Brain microvascular endothelial cell (primary cell): Measurements from ENCODE around the gene RBMS3.

ENCODE experiments used
- DNase-seq: peaks from one replicate; pipeline ENCODE4 v3.0.0-alpha.2; 2020
- H3K27ac ChIP-seq: fragments of 250-450 bp; sonication (Bioruptor Pico); 2 replicates; pipeline ENCODE4 v1.5.1; 2020; ENCODE audit warnings: mild to moderate bottlenecking, moderate library complexity
- H3K27me3 ChIP-seq: fragments of 250-450 bp; sonication (Bioruptor Pico); replicated peaks from 2 replicates; pipeline ENCODE4 v1.5.1; 2020; ENCODE audit warnings: mild to moderate bottlenecking
- H3K36me3 ChIP-seq: fragments of 250-450 bp; sonication (Bioruptor Pico); replicated peaks from 2 replicates; pipeline ENCODE4 v1.5.1; 2020; ENCODE audit warnings: mild to moderate bottlenecking
- H3K4me3 ChIP-seq: 2 replicates; pipeline ENCODE4 v1.5.1; 2011; ENCODE audit warnings: low read depth, mild to moderate bottlenecking, control low read depth, low read length, moderate library complexity
- in situ Hi-C: cut with HindIII; loops from 2 replicates; pipeline ENCODE4 v1.10.0; 2017; ENCODE audit warnings: low sequenced_read_pairs, low pct_ligation_motif_present
- TF ChIP-seq, protein P1 (sequence below): IDR thresholded peaks from 2 replicates; pipeline ENCODE4 v1.5.1; 2011; ENCODE audit warnings: low read depth, mild to moderate bottlenecking, moderate library complexity, low read length, control low read depth, inconsistent platforms; ENCODE audit errors: missing control alignments

Gene RBMS3

DNA sequence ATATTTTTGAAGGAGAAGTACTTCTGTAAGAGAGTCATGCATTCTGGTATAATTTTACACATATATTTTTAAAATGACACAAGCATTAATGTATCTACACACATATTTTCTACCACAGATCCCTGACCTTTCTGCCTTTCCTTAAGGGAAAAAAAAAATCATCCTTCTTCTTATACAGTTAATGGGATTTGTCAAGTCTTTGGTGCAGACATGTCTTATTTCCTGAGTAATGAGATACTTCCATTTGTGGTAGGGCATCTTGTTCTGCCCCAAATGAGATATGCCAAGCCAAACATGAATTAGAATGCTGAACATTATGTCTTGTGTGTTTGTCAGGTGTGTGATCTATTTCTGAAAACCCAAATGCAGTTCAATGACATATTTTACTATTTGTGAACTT lies 329.9 kb downstream of the RBMS3 start:
- H3K27ac ChIP-seq = no peak overlapping the region
- no peak for DNase-seq
- in situ Hi-C loops = no loop called here
- TF ChIP-seq, protein P1, sequence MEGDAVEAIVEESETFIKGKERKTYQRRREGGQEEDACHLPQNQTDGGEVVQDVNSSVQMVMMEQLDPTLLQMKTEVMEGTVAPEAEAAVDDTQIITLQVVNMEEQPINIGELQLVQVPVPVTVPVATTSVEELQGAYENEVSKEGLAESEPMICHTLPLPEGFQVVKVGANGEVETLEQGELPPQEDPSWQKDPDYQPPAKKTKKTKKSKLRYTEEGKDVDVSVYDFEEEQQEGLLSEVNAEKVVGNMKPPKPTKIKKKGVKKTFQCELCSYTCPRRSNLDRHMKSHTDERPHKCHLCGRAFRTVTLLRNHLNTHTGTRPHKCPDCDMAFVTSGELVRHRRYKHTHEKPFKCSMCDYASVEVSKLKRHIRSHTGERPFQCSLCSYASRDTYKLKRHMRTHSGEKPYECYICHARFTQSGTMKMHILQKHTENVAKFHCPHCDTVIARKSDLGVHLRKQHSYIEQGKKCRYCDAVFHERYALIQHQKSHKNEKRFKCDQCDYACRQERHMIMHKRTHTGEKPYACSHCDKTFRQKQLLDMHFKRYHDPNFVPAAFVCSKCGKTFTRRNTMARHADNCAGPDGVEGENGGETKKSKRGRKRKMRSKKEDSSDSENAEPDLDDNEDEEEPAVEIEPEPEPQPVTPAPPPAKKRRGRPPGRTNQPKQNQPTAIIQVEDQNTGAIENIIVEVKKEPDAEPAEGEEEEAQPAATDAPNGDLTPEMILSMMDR = no peak
- no peak overlapping the region for H3K4me3 ChIP-seq
- H3K27me3 ChIP-seq = no peaks in the 10 kb centered on the region
- no peaks in the 10 kb centered on the region for H3K36me3 ChIP-seq

DNA sequence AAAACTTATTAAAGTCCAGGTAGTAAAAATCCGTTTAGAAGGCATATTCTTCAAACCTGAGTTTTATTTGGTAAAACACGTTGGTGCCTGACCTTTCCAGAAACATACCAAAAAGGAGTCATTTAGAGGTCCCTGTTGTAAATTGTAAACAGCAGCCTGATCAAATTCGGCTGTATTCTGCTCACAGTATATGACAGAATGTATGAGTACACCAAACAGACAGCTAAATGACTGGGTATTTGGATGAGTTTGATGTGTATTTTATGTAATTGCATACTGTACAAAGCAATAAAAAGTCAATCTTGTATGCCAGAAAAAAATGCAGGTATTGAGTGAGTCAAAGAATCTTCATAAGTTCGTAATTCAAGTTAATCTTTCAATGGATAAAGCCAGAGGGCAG lies 330.4 kb downstream of the RBMS3 start:
- no peaks in the 10 kb centered on the region for H3K36me3 ChIP-seq
- H3K4me3 ChIP-seq = no peak overlapping the region
- TF ChIP-seq, protein P1 = no peak
- DNase-seq = no peak
- H3K27ac ChIP-seq = no peak overlapping the region
- H3K27me3 ChIP-seq = no peaks in the 10 kb centered on the region
- in situ Hi-C loops = no loop called here

DNA sequence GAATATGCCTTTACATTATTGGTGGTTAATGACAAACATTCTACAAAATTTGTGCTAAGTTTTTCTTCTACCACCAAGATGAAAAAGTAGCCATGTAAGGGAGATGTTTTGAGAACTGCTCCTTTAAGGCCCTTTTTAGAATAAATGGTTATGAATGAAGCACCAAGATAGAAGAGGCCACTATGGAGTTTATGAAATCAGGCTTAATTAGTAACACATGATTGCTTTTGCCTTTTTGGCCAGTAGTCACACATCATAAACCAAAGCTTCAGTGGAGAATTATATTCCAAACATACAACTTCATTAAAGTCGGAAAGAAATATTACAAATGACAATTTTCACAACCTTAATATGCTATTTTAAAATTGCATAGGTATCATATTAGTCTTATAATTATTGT lies 331.7 kb downstream of the RBMS3 start:
- DNase-seq = no peak
- Histone ChIP-seq H3K27me3 (no peaks in the 10 kb centered on the region), H3K27ac (no peak overlapping the region), H3K4me3 (no peak overlapping the region), H3K36me3 (no peaks in the 10 kb centered on the region)
- TF ChIP-seq, protein P1 = no peak
- in situ Hi-C loops = no loop called here

DNA sequence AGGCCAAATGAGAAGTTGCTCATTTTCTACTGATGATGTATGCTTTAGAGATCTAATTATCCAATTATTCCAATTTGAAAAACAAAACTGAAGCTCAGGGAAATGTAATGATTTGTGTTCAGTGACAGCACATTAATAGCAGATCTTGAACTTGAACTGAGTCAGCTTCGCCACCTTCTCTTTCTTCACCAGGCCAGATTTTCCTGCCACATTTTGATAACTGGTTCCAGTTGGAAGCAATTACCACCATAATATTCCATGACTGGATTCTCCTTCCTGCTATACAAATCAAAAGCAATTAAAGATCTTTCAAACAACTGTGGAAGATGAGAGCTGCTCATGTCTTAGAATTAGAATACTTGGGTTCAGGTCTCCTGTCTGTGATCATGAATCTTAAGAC lies 334.1 kb downstream of the RBMS3 start:
- in situ Hi-C loops = no loop called here
- no peaks in the 10 kb centered on the region for H3K36me3 ChIP-seq
- TF ChIP-seq, protein P1 = no peak
- DNase-seq = no peak
- no peak overlapping the region for H3K27ac ChIP-seq
- no peak overlapping the region for H3K4me3 ChIP-seq
- H3K27me3 ChIP-seq = no peaks in the 10 kb centered on the region

DNA sequence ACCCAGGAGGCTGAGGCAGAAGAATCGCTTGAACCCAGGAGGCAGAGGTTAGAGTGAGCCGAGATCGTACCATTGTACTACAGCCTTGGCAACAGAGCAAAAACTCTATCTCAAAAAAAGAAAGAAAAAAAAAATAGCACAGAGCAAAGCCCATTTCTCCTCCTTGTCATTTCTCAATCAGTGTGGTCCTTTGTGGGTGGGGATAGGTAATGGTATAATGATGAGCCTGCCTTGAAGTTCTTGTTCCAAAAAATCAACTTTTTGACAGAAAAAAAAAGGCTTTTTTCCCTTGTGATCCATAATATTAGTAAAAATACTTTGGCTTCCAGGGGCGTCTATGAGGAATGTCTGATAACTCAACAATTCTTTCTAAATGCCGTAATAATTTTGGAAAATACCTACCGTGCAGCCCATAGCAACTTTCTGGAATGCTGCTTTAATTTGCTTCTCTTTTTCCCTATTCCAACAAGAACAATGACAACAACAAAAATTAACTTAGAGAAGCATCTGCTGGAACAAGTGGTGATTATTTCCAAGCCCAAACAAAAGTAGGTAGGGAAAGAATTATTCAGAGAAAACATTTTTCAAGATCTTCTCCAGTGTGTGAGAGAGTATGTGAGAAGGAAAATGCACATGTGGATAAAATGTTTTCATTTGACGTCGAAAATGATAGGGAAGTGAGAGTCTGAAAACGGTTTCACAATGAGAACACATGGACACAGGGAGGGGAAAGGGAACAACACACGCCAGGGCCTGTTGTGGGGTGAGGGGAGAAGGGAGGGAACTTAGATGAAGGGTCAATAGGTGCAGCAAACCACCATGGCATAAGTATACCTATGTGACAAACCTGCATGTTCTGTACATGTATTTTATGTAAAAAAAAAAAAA lies 337.8 kb downstream of the RBMS3 start:
- no peak for DNase-seq
- Histone ChIP-seq H3K27me3 (no peaks in the 10 kb centered on the region), H3K36me3 (no peaks in the 10 kb centered on the region), H3K27ac (no peak overlapping the region), H3K4me3 (no peak overlapping the region)
- in situ Hi-C loops = no loop called here
- TF ChIP-seq, protein P1 = no peak

DNA sequence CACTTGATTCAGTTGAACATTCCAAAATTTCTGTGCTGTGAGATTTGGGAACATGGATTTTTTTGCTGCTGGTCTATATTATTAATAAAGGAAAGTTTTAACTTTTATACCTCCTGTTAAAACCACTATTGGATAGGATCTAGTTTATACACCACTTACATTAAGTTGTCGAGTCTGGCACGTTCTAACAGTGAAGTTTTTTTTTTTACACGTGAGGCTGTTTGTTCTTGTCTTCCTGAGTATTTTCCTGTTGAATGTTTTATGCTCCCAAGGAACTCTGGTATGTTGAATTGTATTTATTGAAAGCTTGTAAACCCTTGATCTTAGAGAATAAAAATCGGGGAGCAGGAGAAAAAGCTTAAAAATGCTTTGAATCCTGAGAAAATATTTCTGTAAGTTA lies 338.8 kb downstream of the RBMS3 start:
- Histone ChIP-seq H3K4me3 (no peak overlapping the region), H3K36me3 (no peaks in the 10 kb centered on the region), H3K27me3 (no peaks in the 10 kb centered on the region), H3K27ac (no peak overlapping the region)
- TF ChIP-seq, protein P1 = no peak
- in situ Hi-C loops = no loop called here
- no peak for DNase-seq
